Effector memory CD4-positive, alpha-beta T cell (primary cell): ENCODE measurements around the gene XCL1.
"Not testable (repeated sequence)": the region's sequence is repeated elsewhere in the genome, so short reads cannot be mapped to it uniquely, and the experiment has no call there.

Experiments
- DNase-seq, 3 donors: peaks; one replicate each; pipeline ENCODE4 v3.0.0-alpha.2; 2020
- H3K27ac ChIP-seq: 2 replicates; pipeline ENCODE4 v1.7.0; 2013; ENCODE audit warnings: mild to moderate bottlenecking, low read length, moderate library complexity; ENCODE audit not compliant: insufficient read depth, poor library complexity, severe bottlenecking
- H3K27me3 ChIP-seq: replicated peaks from 2 replicates; pipeline ENCODE4 v1.7.0; 2013; ENCODE audit warnings: mild to moderate bottlenecking, low read length; ENCODE audit not compliant: insufficient read depth, control insufficient read depth, poor library complexity, severe bottlenecking
- H3K36me3 ChIP-seq: 2 replicates; pipeline ENCODE4 v1.7.0; 2013; ENCODE audit warnings: mild to moderate bottlenecking, low read length, moderate library complexity; ENCODE audit not compliant: control insufficient read depth, insufficient read depth
- H3K4me1 ChIP-seq: 2 replicates; pipeline ENCODE4 v1.7.0; 2013; ENCODE audit warnings: low read length, mild to moderate bottlenecking; ENCODE audit not compliant: control insufficient read depth, insufficient read depth, poor library complexity, severe bottlenecking
- H3K4me3 ChIP-seq: 2 replicates; pipeline ENCODE4 v1.7.0; 2013; ENCODE audit warnings: low read length, low read depth, mild to moderate bottlenecking; ENCODE audit not compliant: insufficient read depth, poor library complexity, severe bottlenecking
- H3K9me3 ChIP-seq: 2 replicates; pipeline ENCODE4 v1.7.0; 2013; ENCODE audit warnings: mild to moderate bottlenecking, low read length, moderate library complexity; ENCODE audit not compliant: control insufficient read depth

The XCL1 gene

GRCh38 chr1:168567007-168567406, 9.4 kb upstream of the XCL1 start:
- no peak for DNase-seq
- Histone ChIP-seq H3K4me1 (no peaks in the 10 kb centered on the region), H3K27ac (no peak overlapping the region), H3K4me3 (no peak overlapping the region), H3K36me3 (no peaks in the 10 kb centered on the region), H3K27me3 (no peaks in the 10 kb centered on the region), H3K9me3 (no peaks in the 10 kb centered on the region)

- Histone ChIP-seq H3K9me3 (no peaks in the 10 kb centered on the region), H3K27ac (no peak overlapping the region), H3K4me1 (no peaks in the 10 kb centered on the region), H3K4me3 (no peak overlapping the region), H3K36me3 (no peaks in the 10 kb centered on the region), H3K27me3 (no peaks in the 10 kb centered on the region)
- no peak for DNase-seq
These were observed 8.8 kb upstream of the XCL1 start for GRCh38 chr1:168567568-168567967.

- H3K27me3 ChIP-seq: no peaks in the 10 kb centered on the region
- H3K36me3 ChIP-seq: no peaks in the 10 kb centered on the region
- DNase-seq: no peak
- H3K9me3 ChIP-seq: no peaks in the 10 kb centered on the region
- H3K4me1 ChIP-seq: no peaks in the 10 kb centered on the region
- no peak overlapping the region for H3K4me3 ChIP-seq
- H3K27ac ChIP-seq: no peak overlapping the region
These were observed 8.1 kb upstream of the XCL1 start for GRCh38 chr1:168568346-168568745.

GRCh38 chr1:168570652-168571051, 5.8 kb upstream of the XCL1 start:
- no peak overlapping the region for H3K4me3 ChIP-seq
- no peak for DNase-seq
- H3K9me3 ChIP-seq: no peaks in the 10 kb centered on the region
- H3K4me1 ChIP-seq: no peaks in the 10 kb centered on the region
- H3K27ac ChIP-seq: no peak overlapping the region
- no peaks in the 10 kb centered on the region for H3K27me3 ChIP-seq
- no peaks in the 10 kb centered on the region for H3K36me3 ChIP-seq

GRCh38 chr1:168572633-168573032, 3.8 kb upstream of the XCL1 start:
- Histone ChIP-seq H3K27ac (no peak overlapping the region), H3K27me3 (no peaks in the 10 kb centered on the region), H3K36me3 (no peaks in the 10 kb centered on the region), H3K4me1 (no peaks in the 10 kb centered on the region), H3K4me3 (no peak overlapping the region), H3K9me3 (no peaks in the 10 kb centered on the region)
- DNase-seq: no peak

GRCh38 chr1:168574234-168574633, 2.2 kb upstream of the XCL1 start:
- not testable (repeated sequence) for H3K9me3 ChIP-seq, H3K36me3 ChIP-seq, H3K27ac ChIP-seq, H3K4me1 ChIP-seq, H3K27me3 ChIP-seq, H3K4me3 ChIP-seq
- peak in 1 of 3 donors; percentile 8 for DNase-seq

- not testable (repeated sequence) for DNase-seq, H3K9me3 ChIP-seq, H3K36me3 ChIP-seq, H3K27ac ChIP-seq, H3K4me3 ChIP-seq, H3K4me1 ChIP-seq, H3K27me3 ChIP-seq
These were observed 2.3 kb downstream of the XCL1 start for GRCh38 chr1:168578531-168579185.

GRCh38 chr1:168580290-168580689, 3.9 kb downstream of the XCL1 start:
- H3K27ac ChIP-seq, H3K36me3 ChIP-seq, H3K4me3 ChIP-seq, H3K9me3 ChIP-seq, H3K4me1 ChIP-seq, H3K27me3 ChIP-seq, DNase-seq: not testable (repeated sequence)

- not testable (repeated sequence) for DNase-seq, H3K4me3 ChIP-seq, H3K27me3 ChIP-seq, H3K9me3 ChIP-seq, H3K4me1 ChIP-seq, H3K27ac ChIP-seq, H3K36me3 ChIP-seq
These were observed 4.6 kb downstream of the XCL1 start for GRCh38 chr1:168580991-168581390.

- Histone ChIP-seq H3K9me3 (no peaks in the 10 kb centered on the region), H3K27ac (no peak overlapping the region), H3K27me3 (no peaks in the 10 kb centered on the region), H3K4me3 (no peak overlapping the region), H3K36me3 (no peaks in the 10 kb centered on the region), H3K4me1 (no peaks in the 10 kb centered on the region)
- no peak for DNase-seq
These were observed 5.6 kb downstream of the XCL1 start for GRCh38 chr1:168581817-168582572.
